Astrocyte (in vitro differentiated cells and primary cell): Measurements from ENCODE around the gene ANAPC7. TPM values are rescaled to one million over a fixed set of nuclear protein-coding genes. Genes with fewer than 3 reads are reported as not detected.

Source experiments
- DNase-seq: peaks from one replicate; pipeline ENCODE4 v3.0.0-alpha.2; 2010; ENCODE audit warnings: low read depth
- FAIRE-seq: peaks from 2 replicates; lab custom pipeline; 2011; peaks lifted over from hg19 to GRCh38; lab: Jason Lieb, UNC
- H2AFZ ChIP-seq: 2 replicates; pipeline ENCODE4 v1.6.0; 2012; ENCODE audit warnings: low read depth, low read length, inconsistent platforms
- H3K27ac ChIP-seq: 2 replicates; pipeline ENCODE4 v1.5.1; 2011; ENCODE audit warnings: low read depth, low read length, inconsistent platforms
- H3K27me3 ChIP-seq: 2 replicates; pipeline ENCODE4 v1.6.0; 2011; ENCODE audit warnings: low read length, inconsistent platforms; ENCODE audit not compliant: insufficient read depth
- H3K36me3 ChIP-seq: 2 replicates; pipeline ENCODE4 v1.5.1; 2011; ENCODE audit warnings: low read length, inconsistent platforms; ENCODE audit not compliant: insufficient read depth
- H3K4me1 ChIP-seq: 2 replicates; pipeline ENCODE4 v1.5.1; 2011; ENCODE audit warnings: low read length, inconsistent platforms; ENCODE audit not compliant: insufficient read depth
- H3K4me2 ChIP-seq: 2 replicates; pipeline ENCODE4 v1.6.0; 2012; ENCODE audit warnings: low read length, inconsistent platforms
- H3K4me3 ChIP-seq: 2 replicates; pipeline ENCODE4 v1.5.1; 2011; ENCODE audit warnings: low read depth, mild to moderate bottlenecking, low read length, inconsistent platforms; ENCODE audit not compliant: insufficient read depth
- H3K79me2 ChIP-seq: 2 replicates; pipeline ENCODE4 v1.6.0; 2012; ENCODE audit warnings: mild to moderate bottlenecking, low read length, inconsistent platforms; ENCODE audit not compliant: insufficient read depth
- H3K9ac ChIP-seq: 2 replicates; pipeline ENCODE4 v1.6.0; 2012; ENCODE audit warnings: mild to moderate bottlenecking, low read length, inconsistent platforms
- H3K9me3 ChIP-seq: 2 replicates; pipeline ENCODE4 v1.5.1; 2012; ENCODE audit warnings: low read depth, mild to moderate bottlenecking, low read length, inconsistent platforms; ENCODE audit not compliant: insufficient read depth
- H4K20me1 ChIP-seq: 2 replicates; pipeline ENCODE4 v1.6.0; 2012; ENCODE audit warnings: low read length, inconsistent platforms; ENCODE audit not compliant: insufficient read depth
- H3K27ac Mint-ChIP-seq: one replicate; pipeline ENCODE4 v1.8.0; 2021; ENCODE audit warnings: mild to moderate bottlenecking, mixed read lengths; ENCODE audit not compliant: unreplicated experiment
- H3K27me3 Mint-ChIP-seq: one replicate; pipeline ENCODE4 v1.8.0; 2021; ENCODE audit warnings: low read depth, mixed read lengths; ENCODE audit not compliant: unreplicated experiment
- H3K36me3 Mint-ChIP-seq: one replicate; pipeline ENCODE4 v1.8.0; 2021; ENCODE audit warnings: low read depth, mixed read lengths; ENCODE audit not compliant: unreplicated experiment
- H3K4me1 Mint-ChIP-seq: one replicate; pipeline ENCODE4 v1.8.0; 2021; ENCODE audit warnings: low read depth, mixed read lengths; ENCODE audit not compliant: unreplicated experiment
- H3K4me3 Mint-ChIP-seq: one replicate; pipeline ENCODE4 v1.8.0; 2021; ENCODE audit warnings: mild to moderate bottlenecking, moderate library complexity, mixed read lengths; ENCODE audit not compliant: unreplicated experiment
- H3K9me3 Mint-ChIP-seq: one replicate; pipeline ENCODE4 v1.8.0; 2021; ENCODE audit warnings: mild to moderate bottlenecking, mixed read lengths; ENCODE audit not compliant: unreplicated experiment
- CTCF ChIP-seq: IDR thresholded peaks from 2 replicates; pipeline ENCODE4 v1.5.1; 2011; ENCODE audit warnings: low read depth, mild to moderate bottlenecking, inconsistent platforms, low read length, moderate library complexity; ENCODE audit not compliant: insufficient read depth
- EZH2 ChIP-seq: IDR thresholded peaks from 2 replicates; pipeline ENCODE4 v1.6.1; 2012; ENCODE audit warnings: mild to moderate bottlenecking, low read length, inconsistent platforms; ENCODE audit not compliant: insufficient read depth
- total RNA-seq: library from RNA; stranded (reverse); gene quantifications from 2 replicates; pipeline ENCODE4 v1.2.1, GENCODE V29; 2021

The ANAPC7 gene
- total RNA-seq, 1 donor from 2014 or later: 50.7 TPM

GRCh38 chr12:110329710-110330109, 73.8 kb downstream of the ANAPC7 start:
- H3K36me3 Mint-ChIP-seq: peaks cover 27% of the 10 kb centered on the region
- no peak for DNase-seq
- peaks cover 8% of the 10 kb centered on the region for H3K4me1 Mint-ChIP-seq
- no peak overlapping the region for H3K4me3 Mint-ChIP-seq
- H2AFZ ChIP-seq: no peak overlapping the region
- H3K9me3 Mint-ChIP-seq: no peaks in the 10 kb centered on the region
- peaks cover 91% of the 10 kb centered on the region for H3K79me2 ChIP-seq
- no peaks in the 10 kb centered on the region for H3K27me3 ChIP-seq
- H3K27ac ChIP-seq: no peak overlapping the region
- no peaks in the 10 kb centered on the region for H3K27me3 Mint-ChIP-seq
- no peak overlapping the region for H3K4me3 ChIP-seq
- H3K9me3 ChIP-seq: no peaks in the 10 kb centered on the region
- peaks cover 69% of the 10 kb centered on the region for H3K36me3 ChIP-seq
- H4K20me1 ChIP-seq: peaks cover 86% of the 10 kb centered on the region
- no peak for TF ChIP-seq EZH2
- TF ChIP-seq CTCF: no peak
- FAIRE-seq: no peak
- no peaks in the 10 kb centered on the region for H3K4me1 ChIP-seq
- no peak overlapping the region for H3K27ac Mint-ChIP-seq
- no peak overlapping the region for H3K9ac ChIP-seq
- H3K4me2 ChIP-seq: no peak overlapping the region

Other genes starting within 250 kb of the ANAPC7 start
- 262 TPM in 2 replicates for gene ATP2A2, start 122.5 kb downstream of the ANAPC7 start, total RNA-seq
- 315 and 316 TPM in 2 replicates for gene ARPC3, start 46.6 kb upstream of the ANAPC7 start, total RNA-seq
- gene GPN3, start 64.5 kb upstream of the ANAPC7 start, total RNA-seq: 17.7 and 19.5 TPM in 2 replicates
- 9.2 and 11.3 TPM in 2 replicates for gene FAM216A, start 65.1 kb upstream of the ANAPC7 start, total RNA-seq
- gene VPS29, start 98.4 kb upstream of the ANAPC7 start, total RNA-seq: 78.1 and 80.7 TPM in 2 replicates
- 0.53 and 0.66 TPM in 2 replicates for gene RAD9B, start 98.6 kb upstream of the ANAPC7 start, total RNA-seq
- gene PPTC7, start 179.6 kb upstream of the ANAPC7 start, total RNA-seq: 14.9 and 16.6 TPM in 2 replicates
- 22.6 and 32.0 TPM in 2 replicates for gene TCTN1, start 210.4 kb upstream of the ANAPC7 start, total RNA-seq